ENCODE data around the gene SLC15A2. TPM values are rescaled to one million over a fixed set of nuclear protein-coding genes. Genes with fewer than 3 reads are reported as not detected.

Gene SLC15A2
- total RNA-seq, 3 donors from 2014 or later (not counting 1 experiment from before 2014, with no cell fraction given) = 0.78 to 4.4 (median 2.2) TPM

DNA sequence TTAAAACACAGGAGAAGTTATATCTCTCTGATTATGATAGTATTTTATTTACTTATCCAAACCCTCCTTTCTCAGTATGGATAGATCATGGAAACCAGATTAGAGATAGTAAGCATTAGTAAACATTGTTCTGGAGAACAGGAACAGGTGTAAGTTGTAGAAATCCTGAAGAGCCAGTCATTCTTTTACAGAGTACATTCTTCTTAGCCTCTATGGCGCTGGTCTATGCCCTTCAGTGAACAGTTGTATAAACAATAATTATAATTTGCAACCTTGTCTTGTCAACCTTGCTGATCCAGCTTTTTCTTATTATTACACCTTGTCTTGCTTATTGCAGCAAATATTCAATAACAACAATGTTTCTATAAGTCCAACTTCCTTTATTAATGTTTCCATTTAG is 47.4 kb downstream of the SLC15A2 start:
- Mint-ChIP-seq H3K4me1 (no peaks in the 10 kb centered on the region), H3K4me3 (no peak overlapping the region), H3K9me3 (no peaks in the 10 kb centered on the region), H3K27ac (no peak overlapping the region), H3K27me3 (ENCODE audit: low read depth in 2 of 2) (no peaks in the 10 kb centered on the region), H3K36me3 (no peaks in the 10 kb centered on the region)
- Histone ChIP-seq H3K27me3 (ENCODE audit: control insufficient read depth, insufficient read depth, low read length) (no peaks in the 10 kb centered on the region), H3K27ac (ENCODE audit: low read length) (no peak overlapping the region), H3K4me3 (ENCODE audit: low read length) (no peak overlapping the region), H3K9me3 (ENCODE audit: control insufficient read depth, insufficient read depth, low read length) (no peaks in the 10 kb centered on the region), H3K4me1 (ENCODE audit: control insufficient read depth, insufficient read depth, low read length) (no peaks in the 10 kb centered on the region), H3K36me3 (ENCODE audit: control insufficient read depth, insufficient read depth, low read length) (no peaks in the 10 kb centered on the region)
- intact Hi-C loops (cut with micrococcal nuclease) = no loop called here
- ATAC-seq (no peak), DNase-seq (no peak)
- 92% methylated on average over 1 of the region's 1 CpG for WGBS (ENCODE audit: insufficient coverage)
- TF ChIP-seq, protein P1, sequence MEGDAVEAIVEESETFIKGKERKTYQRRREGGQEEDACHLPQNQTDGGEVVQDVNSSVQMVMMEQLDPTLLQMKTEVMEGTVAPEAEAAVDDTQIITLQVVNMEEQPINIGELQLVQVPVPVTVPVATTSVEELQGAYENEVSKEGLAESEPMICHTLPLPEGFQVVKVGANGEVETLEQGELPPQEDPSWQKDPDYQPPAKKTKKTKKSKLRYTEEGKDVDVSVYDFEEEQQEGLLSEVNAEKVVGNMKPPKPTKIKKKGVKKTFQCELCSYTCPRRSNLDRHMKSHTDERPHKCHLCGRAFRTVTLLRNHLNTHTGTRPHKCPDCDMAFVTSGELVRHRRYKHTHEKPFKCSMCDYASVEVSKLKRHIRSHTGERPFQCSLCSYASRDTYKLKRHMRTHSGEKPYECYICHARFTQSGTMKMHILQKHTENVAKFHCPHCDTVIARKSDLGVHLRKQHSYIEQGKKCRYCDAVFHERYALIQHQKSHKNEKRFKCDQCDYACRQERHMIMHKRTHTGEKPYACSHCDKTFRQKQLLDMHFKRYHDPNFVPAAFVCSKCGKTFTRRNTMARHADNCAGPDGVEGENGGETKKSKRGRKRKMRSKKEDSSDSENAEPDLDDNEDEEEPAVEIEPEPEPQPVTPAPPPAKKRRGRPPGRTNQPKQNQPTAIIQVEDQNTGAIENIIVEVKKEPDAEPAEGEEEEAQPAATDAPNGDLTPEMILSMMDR (IDR thresholded peaks at IDR 0.05) = no peak

- no peak for ATAC-seq
- WGBS (ENCODE audit: insufficient coverage) = 100% methylated on average over 1 of the region's 4 CpGs
Measured at GRCh38 chr3:121942116-121942786, 48.0 kb downstream of the SLC15A2 start.

DNA sequence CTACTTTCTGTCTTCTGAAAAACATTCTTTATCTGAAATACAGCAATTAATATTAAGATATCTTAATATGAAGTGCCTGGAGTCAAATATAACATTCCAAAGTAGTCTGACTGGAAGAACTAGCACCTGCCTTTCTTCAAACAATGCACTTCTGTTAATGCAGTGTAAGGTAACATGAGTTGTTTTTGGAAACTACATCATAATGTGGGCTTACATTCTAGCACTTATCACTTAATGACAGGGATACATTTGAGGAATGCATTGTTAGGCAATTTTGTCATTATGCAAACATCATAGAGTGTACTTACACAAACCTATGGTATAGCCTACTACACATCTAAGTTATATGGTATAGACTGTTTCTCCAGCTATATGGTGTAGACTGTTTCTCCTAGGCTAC is 49.2 kb downstream of the SLC15A2 start:
- Mint-ChIP-seq H3K4me3 (no peak overlapping the region), H3K36me3 (no peaks in the 10 kb centered on the region), H3K27ac (no peak overlapping the region), H3K9me3 (no peaks in the 10 kb centered on the region), H3K4me1 (no peaks in the 10 kb centered on the region), H3K27me3 (ENCODE audit: low read depth in 2 of 2) (no peaks in the 10 kb centered on the region)
- TF ChIP-seq, protein P1 (IDR thresholded peaks at IDR 0.05) = no peak
- Histone ChIP-seq H3K27me3 (ENCODE audit: control insufficient read depth, insufficient read depth, low read length) (no peaks in the 10 kb centered on the region), H3K4me3 (ENCODE audit: low read length) (no peak overlapping the region), H3K36me3 (ENCODE audit: control insufficient read depth, insufficient read depth, low read length) (no peaks in the 10 kb centered on the region), H3K4me1 (ENCODE audit: control insufficient read depth, insufficient read depth, low read length) (no peaks in the 10 kb centered on the region), H3K27ac (ENCODE audit: low read length) (no peak overlapping the region), H3K9me3 (ENCODE audit: control insufficient read depth, insufficient read depth, low read length) (no peaks in the 10 kb centered on the region)
- DNase-seq (no peak), ATAC-seq (no peak)
- intact Hi-C loops (cut with micrococcal nuclease) = no loop called here

More at GRCh38 chr3:121942116-121942786, 48.0 kb downstream of the SLC15A2 start:
- H3K4me1 ChIP-seq (ENCODE audit: control insufficient read depth, insufficient read depth, low read length) = no peaks in the 10 kb centered on the region
- Mint-ChIP-seq H3K4me3 (no peak overlapping the region), H3K4me1 (no peaks in the 10 kb centered on the region), H3K27me3 (ENCODE audit: low read depth in 2 of 2) (no peaks in the 10 kb centered on the region), H3K27ac (no peak overlapping the region), H3K36me3 (no peaks in the 10 kb centered on the region), H3K9me3 (no peaks in the 10 kb centered on the region)
- H3K9me3 ChIP-seq (ENCODE audit: control insufficient read depth, insufficient read depth, low read length) = no peaks in the 10 kb centered on the region
- TF ChIP-seq, protein P1 (IDR thresholded peaks at IDR 0.05) = no peak
- H3K27me3 ChIP-seq (ENCODE audit: control insufficient read depth, insufficient read depth, low read length) = no peaks in the 10 kb centered on the region
- H3K4me3 ChIP-seq (ENCODE audit: low read length) = no peak overlapping the region
- DNase-seq = no peak
- no peak overlapping the region for H3K27ac ChIP-seq (ENCODE audit: low read length)
- intact Hi-C loops (cut with micrococcal nuclease) = no loop called here
- H3K36me3 ChIP-seq (ENCODE audit: control insufficient read depth, insufficient read depth, low read length) = no peaks in the 10 kb centered on the region

GRCh38 chr3:121948641-121949040 is 54.4 kb downstream of the SLC15A2 start:
- H3K27me3 ChIP-seq (ENCODE audit: control insufficient read depth, insufficient read depth, low read length) = no peaks in the 10 kb centered on the region
- TF ChIP-seq, protein P1 (IDR thresholded peaks at IDR 0.05) = no peak
- WGBS (ENCODE audit: insufficient coverage) = no CpG with 5 or more reads among the region's 1 CpG
- Mint-ChIP-seq H3K36me3 (peaks cover 18% of the 10 kb centered on the region), H3K9me3 (peaks cover 6 to 8% of the 10 kb centered on the region in 2 donors), H3K27ac (no peak overlapping the region), H3K27me3 (ENCODE audit: low read depth in 2 of 2) (peaks cover 0 to 7% of the 10 kb centered on the region in 2 donors), H3K4me3 (no peak overlapping the region), H3K4me1 (no peaks in the 10 kb centered on the region)
- no peak overlapping the region for H3K4me3 ChIP-seq (ENCODE audit: low read length)
- ATAC-seq (no peak), DNase-seq (no peak)
- H3K36me3 ChIP-seq (ENCODE audit: control insufficient read depth, insufficient read depth, low read length) = no peaks in the 10 kb centered on the region
- no peaks in the 10 kb centered on the region for H3K4me1 ChIP-seq (ENCODE audit: control insufficient read depth, insufficient read depth, low read length)
- no peak overlapping the region for H3K27ac ChIP-seq (ENCODE audit: low read length)
- peaks cover 3% of the 10 kb centered on the region for H3K9me3 ChIP-seq (ENCODE audit: control insufficient read depth, insufficient read depth, low read length)
- intact Hi-C loops (cut with micrococcal nuclease) = no loop called here
